Naive thymus-derived CD8-positive, alpha-beta T cell (primary cell): ENCODE results near the gene FAM98C. TPM values are rescaled to one million over a fixed set of nuclear protein-coding genes. Genes with fewer than 3 reads are reported as not detected.
A peak's percentile ranks its signal among the peaks of the same experiment; 100 is the strongest.

Source experiments
- ATAC-seq, 2 donors: fragments of 150-1000 bp; cut with Tn5 transposase in 1 of 2; sonication (Bioruptor Pico), chemical (Tn5 transposase) in 1 of 2; 1 replicate in 1 of 2; 2 replicates in 1 of 2; pipeline ENCODE4 v1.10.0; 2021; ENCODE audit warnings: mild to moderate bottlenecking in 2 of 2, moderate library complexity in 2 of 2
- POLR2A ChIA-PET: fragments of 350-600 bp; sonication (Branson Sonifier 250); formaldehyde crosslinking; loops from one replicate; lab custom pipeline; 2021; ENCODE audit warnings: antibody characterized with exemption; lab: Charles Lee
- DNase-seq, 10 donors: peaks; one replicate each; pipeline versions ENCODE4 v3.0.0 to v3.0.0-alpha.2; 2020 to 2022
- H3K27ac Mint-ChIP-seq, 10 donors: one replicate each; pipeline ENCODE4 v1.8.0; 2020 to 2022; ENCODE audit warnings: mild to moderate bottlenecking in 10 of 10, mixed read lengths in 10 of 10, moderate library complexity in 4 of 10, inconsistent platforms in 1 of 10
- H3K27me3 Mint-ChIP-seq, 5 donors: one replicate each; pipeline ENCODE4 v1.8.0; 2021 to 2022; ENCODE audit warnings: mixed read lengths in 5 of 5
- H3K36me3 Mint-ChIP-seq, 3 donors: one replicate each; pipeline ENCODE4 v1.8.0; 2020 to 2022; ENCODE audit warnings: mixed read lengths in 3 of 3, mild to moderate bottlenecking in 2 of 3, inconsistent platforms in 1 of 3
- H3K4me1 Mint-ChIP-seq, 4 donors: one replicate each; pipeline ENCODE4 v1.8.0; 2021 to 2022; ENCODE audit warnings: mixed read lengths in 4 of 4
- H3K4me3 Mint-ChIP-seq, 10 donors: one replicate each; pipeline ENCODE4 v1.8.0; 2020 to 2022; ENCODE audit warnings: mild to moderate bottlenecking in 10 of 10, mixed read lengths in 10 of 10, moderate library complexity in 6 of 10, inconsistent platforms in 1 of 10
- H3K9me3 Mint-ChIP-seq, 9 donors: one replicate each; pipeline ENCODE4 v1.8.0; 2020 to 2022; ENCODE audit warnings: mixed read lengths in 9 of 9, mild to moderate bottlenecking in 3 of 9, inconsistent platforms in 1 of 9, moderate library complexity in 1 of 9
- polyA plus RNA-seq, 3 donors: library from polyadenylated mRNA; unstranded; fragments of 300-500 nt; fragmentation: Illumina TruSeq; gene quantifications; one replicate each; pipeline ENCODE4 v1.2.3, GENCODE V29; 2021
- total RNA-seq, 8 experiments: library from RNA in 2 of 8; stranded (reverse) in 2 of 8; gene quantifications; one replicate each; pipeline ENCODE4 v1.2.3 and lab custom pipeline; 2021 to 2026

Gene FAM98C
- total and polyA plus RNA-seq, 5 experiments from 2014 or later = 12.6 to 45.0 (median 15.5) TPM

DNA sequence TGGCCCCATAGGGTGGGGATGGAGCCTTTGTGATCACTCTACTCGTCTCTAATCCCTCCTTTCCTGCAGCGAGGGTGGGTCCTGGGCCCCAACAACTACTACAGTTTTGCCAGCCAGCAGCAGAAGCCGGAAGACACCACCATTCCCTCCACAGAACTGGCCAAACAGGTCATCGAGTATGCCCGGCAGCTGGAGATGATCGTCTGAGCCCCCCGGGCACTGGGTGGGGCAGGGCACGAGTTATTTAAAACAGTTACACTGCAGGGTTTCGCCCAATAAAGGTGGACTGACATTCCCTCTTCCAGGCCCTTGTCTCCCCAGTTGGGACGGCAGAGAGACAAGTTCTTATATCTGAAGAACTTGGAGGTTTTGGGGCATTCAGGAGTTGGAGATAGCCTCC is 19.7 kb upstream of the FAM98C start:
- peaks cover 10 to 25% (median 16%) of the 10 kb centered on the region in 4 donors for H3K4me1 Mint-ChIP-seq
- H3K27ac Mint-ChIP-seq = no peak overlapping the region
- peaks cover 5 to 47% (median 24%) of the 10 kb centered on the region in 5 donors for H3K27me3 Mint-ChIP-seq
- no peaks in the 10 kb centered on the region for H3K9me3 Mint-ChIP-seq
- ATAC-seq = no peak
- no peak for DNase-seq
- POLR2A ChIA-PET = interaction anchor here (1.0 kb wide), 1 partner anchor 37 kb away, joined by 3 read pairs; no protein-coding TSS in a partner anchor
- no peak overlapping the region for H3K4me3 Mint-ChIP-seq
- peaks cover 0 to 82% (median 55%) of the 10 kb centered on the region in 3 donors for H3K36me3 Mint-ChIP-seq

DNA sequence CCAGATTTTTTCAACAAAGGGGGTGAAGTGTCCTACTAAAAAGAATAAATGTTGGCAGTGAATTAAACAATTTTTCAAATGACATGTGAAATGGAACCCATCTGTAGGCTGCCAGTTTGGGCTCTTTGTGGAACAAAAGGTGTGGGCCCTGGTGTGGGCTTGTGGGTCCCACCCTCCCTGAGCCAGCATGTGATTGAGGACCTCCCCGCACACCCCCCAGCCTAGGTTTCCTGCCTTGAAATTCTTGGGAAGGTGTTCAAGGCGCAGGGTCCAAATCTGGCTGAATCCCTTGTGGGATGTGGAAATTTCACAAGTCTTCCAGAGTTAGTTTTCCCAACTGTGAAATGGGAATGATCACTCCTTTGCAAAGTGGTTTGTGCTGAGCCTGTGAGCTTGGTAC is 19.1 kb upstream of the FAM98C start:
- Mint-ChIP-seq H3K36me3 (peaks cover 0 to 76% (median 54%) of the 10 kb centered on the region in 3 donors), H3K27me3 (peaks cover 5 to 48% (median 25%) of the 10 kb centered on the region in 5 donors), H3K4me3 (no peak overlapping the region), H3K4me1 (peaks cover 11 to 28% (median 17%) of the 10 kb centered on the region in 4 donors), H3K9me3 (no peaks in the 10 kb centered on the region), H3K27ac (no peak overlapping the region)
- POLR2A ChIA-PET = interaction anchor here (0.9 to 1.7 kb wide), 3 partner anchors 9 to 38 kb away, joined by 3 to 4 read pairs (median 4); partner anchors contain the start of gene PSMD8
- ATAC-seq (no peak), DNase-seq (no peak)

DNA sequence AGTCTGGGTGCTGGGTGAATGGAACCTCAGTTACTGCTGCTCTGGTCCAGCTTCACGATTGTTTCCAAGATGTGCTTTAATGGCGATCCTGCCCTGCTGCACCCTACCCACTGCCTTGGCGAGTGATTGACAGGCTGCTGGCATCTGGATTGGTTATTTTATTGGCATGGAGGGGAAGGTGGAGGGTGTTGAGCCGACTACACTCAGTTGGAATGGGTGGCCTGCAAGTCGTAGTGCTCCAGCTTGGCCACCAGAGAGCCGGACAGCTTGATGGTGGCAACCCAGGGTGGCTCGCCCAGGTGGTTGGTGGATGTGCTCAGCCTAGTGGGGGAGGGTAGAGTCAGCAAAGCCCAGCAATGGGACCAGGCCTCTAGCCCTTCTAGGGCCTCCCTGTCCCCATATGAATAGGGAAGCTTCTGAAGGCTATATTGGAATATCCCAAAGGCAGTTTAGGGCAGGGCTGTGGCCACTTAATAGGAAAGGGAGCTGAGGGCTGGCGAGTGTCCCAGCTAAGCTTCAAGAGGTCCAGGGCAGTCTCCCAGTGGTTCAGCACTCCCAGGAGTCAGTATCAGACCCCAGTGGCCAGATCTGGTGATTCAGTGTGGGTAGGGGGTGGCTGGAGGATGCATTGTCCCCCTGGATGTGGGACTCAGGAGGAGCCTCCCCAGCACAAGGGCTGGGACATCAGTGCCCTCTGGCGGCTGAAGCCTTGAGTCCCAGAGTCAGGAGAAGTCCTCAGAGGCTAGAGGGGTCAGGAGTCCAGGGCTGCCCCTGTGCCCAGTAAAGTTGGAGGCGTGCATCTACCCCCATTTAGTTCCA is 18.5 kb upstream of the FAM98C start:
- Mint-ChIP-seq H3K27me3 (peaks cover 7 to 49% (median 23%) of the 10 kb centered on the region in 5 donors), H3K4me3 (peak overlapping the region in 3 of 10 donors; percentile 15 to 57 (median 22)), H3K9me3 (no peaks in the 10 kb centered on the region), H3K27ac (peak overlapping the region in 2 of 10 donors; percentile 62 to 78), H3K4me1 (peaks cover 10 to 24% (median 19%) of the 10 kb centered on the region in 4 donors), H3K36me3 (peaks cover 0 to 69% (median 47%) of the 10 kb centered on the region in 3 donors)
- POLR2A ChIA-PET = interaction anchor here (0.9 to 1.7 kb wide), 3 partner anchors 10 to 19 kb away, joined by 3 to 4 read pairs (median 4); partner anchors contain the start of genes FAM98C and PSMD8
- DNase-seq (no peak), ATAC-seq (no peak)

DNA sequence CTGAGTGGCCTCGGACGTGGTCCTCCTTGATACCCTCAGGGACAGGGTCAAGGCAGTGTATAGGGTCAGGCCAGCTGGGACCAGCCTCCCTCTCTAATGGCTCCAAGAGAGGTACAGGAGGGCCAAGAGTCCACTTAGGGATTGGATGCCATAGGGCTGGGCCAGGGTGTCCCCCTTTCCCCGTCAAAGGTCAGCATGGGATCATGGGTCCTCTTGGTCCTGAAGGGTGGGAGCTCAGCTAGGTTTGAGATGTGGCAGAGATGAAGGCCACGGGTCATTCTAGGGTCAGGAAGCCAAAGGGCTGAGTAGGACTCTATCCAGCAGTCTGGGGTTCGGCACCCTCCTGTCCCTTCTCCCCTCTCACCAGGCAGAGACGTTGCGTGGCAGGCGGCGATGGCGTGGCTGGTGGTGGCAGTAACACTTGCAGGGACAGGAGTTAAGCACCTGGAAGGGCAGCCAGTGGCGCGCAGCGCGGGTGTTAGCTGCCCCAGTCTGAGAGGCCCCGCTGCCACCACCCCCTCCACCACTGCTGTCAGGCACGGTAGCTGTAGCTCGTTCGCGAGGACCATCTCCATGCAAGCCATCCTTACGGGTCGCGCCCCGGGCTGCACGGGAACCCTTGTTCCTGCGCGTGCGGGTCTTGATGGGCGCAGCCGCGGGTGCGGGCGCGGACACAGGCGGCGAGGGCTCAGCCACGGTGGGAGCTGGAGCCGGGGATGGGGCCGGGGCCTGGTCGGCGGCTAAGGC is 17.7 kb upstream of the FAM98C start:
- Mint-ChIP-seq H3K27ac (peak overlapping the region in 2 of 10 donors; percentile 62 to 78), H3K4me1 (peaks cover 11 to 23% (median 22%) of the 10 kb centered on the region in 4 donors), H3K9me3 (no peaks in the 10 kb centered on the region), H3K4me3 (peak overlapping the region in 4 of 10 donors; percentile 15 to 57 (median 53)), H3K36me3 (peaks cover 0 to 62% (median 42%) of the 10 kb centered on the region in 3 donors), H3K27me3 (peaks cover 10 to 52% (median 27%) of the 10 kb centered on the region in 5 donors)
- ATAC-seq (no peak), DNase-seq (no peak)
- POLR2A ChIA-PET = interaction anchor here (0.6 to 1.7 kb wide), 3 partner anchors 11 to 445 kb away, joined by 3 to 4 read pairs (median 3); partner anchors contain the start of genes FAM98C and PSMD8

DNA sequence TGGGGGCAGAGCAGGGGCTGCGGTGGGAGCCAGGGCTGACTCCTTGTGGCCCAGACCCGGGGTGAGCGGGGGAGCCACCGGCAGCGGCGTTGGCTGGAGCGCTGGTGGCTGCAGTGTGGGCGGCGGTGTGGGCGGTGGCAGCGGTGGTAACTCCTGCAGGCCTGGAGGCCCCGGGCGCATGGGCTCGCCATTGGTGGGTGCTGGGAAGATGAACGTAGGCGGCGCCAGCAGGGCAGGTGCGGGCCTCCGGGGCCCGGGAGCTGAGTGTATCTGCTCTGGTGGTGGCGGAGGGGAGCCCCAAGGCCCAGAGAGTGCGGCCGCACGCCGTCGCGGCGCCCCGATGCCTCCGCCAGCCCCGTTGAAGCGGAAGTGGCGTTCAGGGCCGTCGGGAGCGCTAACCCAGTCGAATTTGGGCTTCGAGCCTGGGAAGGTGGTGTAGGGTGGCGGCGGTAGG is 17.1 kb upstream of the FAM98C start:
- H3K36me3 Mint-ChIP-seq = peaks cover 0 to 56% (median 37%) of the 10 kb centered on the region in 3 donors
- H3K4me1 Mint-ChIP-seq = peaks cover 11 to 23% (median 21%) of the 10 kb centered on the region in 4 donors
- H3K27me3 Mint-ChIP-seq = peaks cover 10 to 53% (median 27%) of the 10 kb centered on the region in 5 donors
- H3K9me3 Mint-ChIP-seq = no peaks in the 10 kb centered on the region
- peak overlapping the region in 2 of 10 donors; percentile 2 to 57 for H3K4me3 Mint-ChIP-seq
- DNase-seq (no peak), ATAC-seq (no peak)
- POLR2A ChIA-PET = interaction anchor here (0.6 to 1.7 kb wide), 2 partner anchors 11 to 445 kb away, joined by 3 to 4 read pairs; partner anchors contain the start of gene PSMD8
- no peak overlapping the region for H3K27ac Mint-ChIP-seq

DNA sequence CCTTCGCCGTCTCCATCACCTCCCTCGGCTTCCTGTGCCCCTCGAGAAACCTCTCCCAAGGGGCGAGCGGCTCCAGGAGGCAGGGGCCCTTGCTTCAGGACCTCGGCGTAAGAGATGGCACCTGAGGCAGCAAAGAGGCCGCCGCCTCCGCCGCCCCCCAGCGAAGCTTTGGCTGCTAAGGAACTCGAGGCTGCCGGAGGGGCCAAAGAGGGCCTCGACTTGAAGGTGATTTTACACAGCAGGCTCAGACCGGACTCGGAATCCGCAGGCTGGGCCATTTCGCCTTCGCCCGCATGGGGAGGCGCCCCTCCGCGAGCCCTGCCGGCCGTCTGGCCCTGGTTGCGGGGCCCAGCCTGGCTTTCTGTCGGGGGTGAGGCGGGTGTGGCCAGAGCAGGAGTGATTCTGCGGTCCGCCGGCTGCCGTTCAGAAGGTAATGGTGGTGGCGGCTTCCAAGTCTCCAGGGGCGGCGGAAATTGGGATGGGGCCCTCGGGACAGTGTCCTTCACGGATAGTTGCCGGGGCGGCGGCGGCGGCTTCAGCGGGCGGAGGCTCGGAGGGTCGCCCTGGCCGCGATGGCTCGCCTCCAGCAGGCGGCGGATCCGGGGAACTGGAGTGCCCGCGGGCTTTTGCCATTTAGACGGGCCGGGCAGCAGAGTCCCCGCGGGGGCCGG is 16.5 kb upstream of the FAM98C start:
- DNase-seq (no peak), ATAC-seq (no peak)
- peaks cover 11 to 23% (median 21%) of the 10 kb centered on the region in 4 donors for H3K4me1 Mint-ChIP-seq
- H3K27me3 Mint-ChIP-seq = peaks cover 10 to 54% (median 27%) of the 10 kb centered on the region in 5 donors
- no peaks in the 10 kb centered on the region for H3K9me3 Mint-ChIP-seq
- peak overlapping the region in 2 of 10 donors; percentile 2 to 57 for H3K4me3 Mint-ChIP-seq
- POLR2A ChIA-PET = interaction anchor here (0.6 kb wide), 1 partner anchor 80 kb away, joined by 5 read pairs; no protein-coding TSS in a partner anchor
- H3K27ac Mint-ChIP-seq = no peak overlapping the region
- peaks cover 0 to 50% (median 32%) of the 10 kb centered on the region in 3 donors for H3K36me3 Mint-ChIP-seq

DNA sequence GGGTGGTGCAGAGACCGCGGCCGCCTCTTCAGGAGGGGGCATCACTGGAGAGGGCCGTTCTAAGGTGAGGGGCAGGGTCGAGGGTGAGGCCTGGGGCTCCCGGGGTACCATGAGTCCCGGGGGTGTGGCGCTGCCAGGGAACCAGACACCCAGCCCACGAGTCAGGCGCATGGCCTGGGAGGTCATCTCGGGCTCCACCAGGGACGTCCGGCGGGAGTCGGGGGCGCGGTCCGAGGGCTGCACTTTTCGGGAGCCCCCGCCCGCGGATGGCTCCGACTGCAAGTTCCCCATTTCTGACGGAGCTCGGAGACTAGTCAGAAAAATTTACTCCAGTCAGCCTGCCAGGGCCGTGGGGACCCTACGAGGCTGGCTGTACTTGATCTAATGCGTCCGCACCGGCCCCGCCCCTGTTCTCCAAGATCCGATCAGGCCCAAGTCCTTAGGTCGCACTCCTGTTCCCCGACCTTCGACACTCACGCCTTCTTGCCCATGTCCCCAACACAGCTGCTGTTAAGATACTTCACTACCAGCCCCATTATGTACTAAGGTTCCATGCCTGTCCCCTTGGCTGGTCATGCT is 15.8 kb upstream of the FAM98C start:
- POLR2A ChIA-PET = interaction anchor here (0.6 to 6.4 kb wide), 6 partner anchors 9 to 231 kb away, joined by 3 to 48 read pairs (median 4); partner anchors contain the start of genes EIF3K, FAM98C and PSMD8
- Mint-ChIP-seq H3K4me1 (peaks cover 11 to 23% (median 21%) of the 10 kb centered on the region in 4 donors), H3K4me3 (peak overlapping the region; percentile 81 to 97 (median 88)), H3K9me3 (no peaks in the 10 kb centered on the region), H3K27me3 (peaks cover 10 to 51% (median 27%) of the 10 kb centered on the region in 5 donors), H3K36me3 (peaks cover 0 to 44% (median 26%) of the 10 kb centered on the region in 3 donors), H3K27ac (peak overlapping the region in 6 of 10 donors; percentile 40 to 83 (median 68))
- DNase-seq = no peak
- ATAC-seq = no peak

DNA sequence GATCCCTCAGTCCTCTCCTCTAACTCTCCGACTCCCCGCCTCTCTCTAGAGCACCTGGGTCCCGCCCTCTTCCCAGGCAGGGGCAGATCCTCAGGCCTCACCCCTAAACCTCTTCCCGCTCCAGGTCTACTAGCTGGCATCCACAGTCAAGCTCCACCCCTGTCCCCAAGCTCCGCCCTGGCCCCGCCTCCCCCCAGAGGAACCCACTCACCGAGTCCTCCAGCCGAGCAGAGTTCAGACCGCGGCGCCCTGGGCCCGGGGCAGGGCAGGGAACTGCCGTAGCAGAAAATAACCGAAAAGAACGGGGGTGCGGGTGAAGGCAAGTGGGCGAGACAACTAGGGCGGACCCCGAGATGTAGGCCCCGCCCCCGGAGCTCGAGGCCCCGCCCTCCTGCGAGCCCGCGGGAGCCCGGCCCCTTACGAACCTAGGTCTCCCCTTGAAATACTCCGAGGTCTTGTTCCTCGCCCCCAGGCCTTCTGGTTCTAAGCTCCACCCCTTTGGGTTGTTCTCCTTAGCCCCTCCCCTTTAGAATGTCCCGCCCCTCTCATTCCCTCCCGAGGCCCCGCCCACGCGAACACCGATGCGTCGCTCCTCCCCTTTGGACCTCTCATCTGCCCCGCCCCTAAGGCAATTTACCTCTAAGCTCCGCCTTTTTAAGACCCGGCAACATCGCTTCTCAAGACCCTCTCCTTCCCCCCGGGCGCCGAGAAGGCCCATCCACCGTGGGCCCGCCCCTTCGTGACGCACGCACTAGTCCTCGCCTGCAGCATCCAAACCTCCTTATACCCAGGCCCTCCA is 15.1 kb upstream of the FAM98C start, which contains the start of gene GGN:
TSS of gene GGN (minus strand) at position 485 of the 799 bp plus-strand sequence. CDS start 773 bp downstream, outside the sequence.
- H3K9me3 Mint-ChIP-seq = no peaks in the 10 kb centered on the region
- peak within 1 kb of the TSS; percentile 81 to 97 (median 92) for H3K4me3 Mint-ChIP-seq
- H3K27ac Mint-ChIP-seq = peak within 1 kb of the TSS; percentile 20 to 95 (median 82)

DNA sequence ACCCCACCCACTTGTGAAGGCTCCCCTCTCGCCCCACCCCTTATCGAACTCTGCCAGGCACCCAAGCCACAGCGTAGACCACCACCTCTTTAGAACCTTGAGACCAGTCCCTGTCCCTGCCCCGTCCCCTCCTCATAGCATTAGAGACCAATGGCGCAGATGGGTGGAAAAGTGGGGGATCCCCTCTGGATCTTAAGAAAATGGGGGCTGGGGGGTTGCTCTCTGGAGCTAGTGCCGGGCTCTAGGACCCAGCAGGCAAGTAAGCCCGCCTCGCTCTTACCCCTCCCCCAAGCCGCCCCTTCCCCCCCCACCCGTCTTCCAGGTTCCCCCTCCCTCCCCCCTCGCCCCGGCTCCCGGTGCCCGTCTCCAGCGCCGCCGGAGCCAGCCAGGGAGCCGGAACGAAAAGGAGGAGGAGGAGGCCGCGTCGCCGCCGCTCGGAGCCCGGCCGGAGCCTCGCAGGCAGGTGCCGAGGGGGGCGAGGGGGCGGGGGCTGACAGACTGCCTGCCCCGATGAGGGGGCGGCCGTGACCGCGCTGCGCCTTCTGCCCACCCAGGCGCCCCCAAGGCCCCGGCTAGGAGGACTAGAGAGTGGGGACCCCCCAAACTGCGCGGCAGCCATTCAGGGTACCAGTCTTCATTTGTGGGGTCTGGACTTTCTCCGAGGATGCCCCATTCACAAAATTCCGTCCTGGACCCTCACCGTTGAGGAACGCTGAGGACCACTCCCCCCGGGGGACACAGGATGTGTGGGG is 14.4 kb upstream of the FAM98C start, which contains the start of gene SPRED3:
TSS of gene SPRED3 (plus strand) at position 349 of the 752 bp plus-strand sequence. CDS start 1,606 bp downstream, outside the sequence.
- H3K4me1 Mint-ChIP-seq = peaks cover 11 to 23% (median 21%) of the 10 kb centered on the region in 4 donors
- DNase-seq (peak in 1 of 10 donors; percentile 32), ATAC-seq (peak in 1 of 2 donors; percentile 11)
- H3K9me3 Mint-ChIP-seq = no peaks in the 10 kb centered on the region
- POLR2A ChIA-PET = interaction anchor here (0.7 to 6.4 kb wide), 6 partner anchors 8 to 37 kb away, joined by 3 to 48 read pairs (median 4); partner anchors contain the start of genes FAM98C and PSMD8
- peaks cover 0 to 29% (median 12%) of the 10 kb centered on the region in 3 donors for H3K36me3 Mint-ChIP-seq
- H3K4me3 Mint-ChIP-seq = peak within 1 kb of the TSS; percentile 81 to 97 (median 92)
- H3K27me3 Mint-ChIP-seq = peaks cover 10 to 40% (median 23%) of the 10 kb centered on the region in 5 donors
- peak within 1 kb of the TSS in 9 of 10 donors; percentile 20 to 95 (median 87) for H3K27ac Mint-ChIP-seq

More for the DNA sequence above, 15.1 kb upstream of the FAM98C start, which contains the start of gene GGN:
- Mint-ChIP-seq H3K27me3 (peaks cover 10 to 44% (median 27%) of the 10 kb centered on the region in 5 donors), H3K36me3 (peaks cover 0 to 37% (median 19%) of the 10 kb centered on the region in 3 donors), H3K4me1 (peaks cover 11 to 23% (median 21%) of the 10 kb centered on the region in 4 donors)
- POLR2A ChIA-PET = interaction anchor here (0.7 to 6.4 kb wide), 7 partner anchors 9 to 231 kb away, joined by 3 to 48 read pairs (median 3); partner anchors contain the start of genes EIF3K, FAM98C and PSMD8
- ATAC-seq = peak; percentile 74 to 75
- DNase-seq = peak; percentile 55 to 85 (median 72)
